ENCODE data around the gene TPGS2.

Gene TPGS2

GRCh38 chr18:36813101-36813775, 15.6 kb downstream of the TPGS2 start:
- no peak for ATAC-seq
- TF ChIP-seq ZNF8 (CRISPR knock-in tag; IDR thresholded peaks at IDR 0.05): no peak
- TF ChIP-seq, protein P1, sequence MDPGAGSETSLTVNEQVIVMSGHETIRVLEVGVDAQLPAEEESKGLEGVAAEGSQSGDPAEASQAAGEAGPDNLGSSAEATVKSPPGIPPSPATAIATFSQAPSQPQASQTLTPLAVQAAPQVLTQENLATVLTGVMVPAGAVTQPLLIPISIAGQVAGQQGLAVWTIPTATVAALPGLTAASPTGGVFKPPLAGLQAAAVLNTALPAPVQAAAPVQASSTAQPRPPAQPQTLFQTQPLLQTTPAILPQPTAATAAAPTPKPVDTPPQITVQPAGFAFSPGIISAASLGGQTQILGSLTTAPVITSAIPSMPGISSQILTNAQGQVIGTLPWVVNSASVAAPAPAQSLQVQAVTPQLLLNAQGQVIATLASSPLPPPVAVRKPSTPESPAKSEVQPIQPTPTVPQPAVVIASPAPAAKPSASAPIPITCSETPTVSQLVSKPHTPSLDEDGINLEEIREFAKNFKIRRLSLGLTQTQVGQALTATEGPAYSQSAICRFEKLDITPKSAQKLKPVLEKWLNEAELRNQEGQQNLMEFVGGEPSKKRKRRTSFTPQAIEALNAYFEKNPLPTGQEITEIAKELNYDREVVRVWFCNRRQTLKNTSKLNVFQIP (CRISPR knock-in tag; IDR thresholded peaks at IDR 0.05; ENCODE audit: borderline replicate concordance, low read depth): no peak
- no peak for TF ChIP-seq RARB (CRISPR knock-in tag; IDR thresholded peaks at IDR 0.05)
- TF ChIP-seq CSRNP3 (CRISPR knock-in tag; IDR thresholded peaks at IDR 0.05): no peak
- no peak for TF ChIP-seq TCF4 (CRISPR knock-in tag; IDR thresholded peaks at IDR 0.05; ENCODE audit: borderline replicate concordance)
- TF ChIP-seq OSR1 (CRISPR knock-in tag; IDR thresholded peaks at IDR 0.05): no peak
- TF ChIP-seq TOX (CRISPR knock-in tag; IDR thresholded peaks at IDR 0.05; ENCODE audit: borderline replicate concordance): no peak
- no peak for TF ChIP-seq ZNF70 (CRISPR knock-in tag; IDR thresholded peaks at IDR 0.05)
- TF ChIP-seq PPARA (CRISPR knock-in tag; IDR thresholded peaks at IDR 0.05; ENCODE audit: borderline replicate concordance): no peak
- TF ChIP-seq PATZ1 (CRISPR knock-in tag; IDR thresholded peaks at IDR 0.05; ENCODE audit: borderline replicate concordance): no peak
- no peak for TF ChIP-seq ARNTL (CRISPR knock-in tag; IDR thresholded peaks at IDR 0.05; ENCODE audit: borderline replicate concordance, low read depth)
- no peak for TF ChIP-seq CREB5 (CRISPR knock-in tag; IDR thresholded peaks at IDR 0.05; ENCODE audit: low read depth)
- TF ChIP-seq SNAI2 (CRISPR knock-in tag; IDR thresholded peaks at IDR 0.05): no peak
- no peak for TF ChIP-seq ZNF565 (CRISPR knock-in tag; conservative IDR thresholded peaks at IDR 0.05; ENCODE audit: low read depth)
- no peak for TF ChIP-seq ESRRG (CRISPR knock-in tag; IDR thresholded peaks at IDR 0.05)
- no peak for TF ChIP-seq ZFP3 (CRISPR knock-in tag; IDR thresholded peaks at IDR 0.05)
- TF ChIP-seq ZFP30 (CRISPR knock-in tag; IDR thresholded peaks at IDR 0.05): no peak
- no peak for TF ChIP-seq CSDC2 (CRISPR knock-in tag; IDR thresholded peaks at IDR 0.05)
- TF ChIP-seq ISL1 (CRISPR knock-in tag; IDR thresholded peaks at IDR 0.05): no peak

- ATAC-seq: no peak
- TF ChIP-seq TOX (CRISPR knock-in tag; IDR thresholded peaks at IDR 0.05; ENCODE audit: borderline replicate concordance) (no peak), CREB5 (CRISPR knock-in tag; IDR thresholded peaks at IDR 0.05; ENCODE audit: low read depth) (no peak), ESRRG (CRISPR knock-in tag; IDR thresholded peaks at IDR 0.05) (no peak), ZNF8 (CRISPR knock-in tag; IDR thresholded peaks at IDR 0.05) (no peak), CSRNP3 (CRISPR knock-in tag; IDR thresholded peaks at IDR 0.05) (no peak), ISL1 (CRISPR knock-in tag; IDR thresholded peaks at IDR 0.05) (no peak), ZFP30 (CRISPR knock-in tag; IDR thresholded peaks at IDR 0.05) (no peak), ARNTL (CRISPR knock-in tag; IDR thresholded peaks at IDR 0.05; ENCODE audit: borderline replicate concordance, low read depth) (no peak), CSDC2 (CRISPR knock-in tag; IDR thresholded peaks at IDR 0.05) (no peak), SNAI2 (CRISPR knock-in tag; IDR thresholded peaks at IDR 0.05) (no peak), ZNF70 (CRISPR knock-in tag; IDR thresholded peaks at IDR 0.05) (no peak), ZFP3 (CRISPR knock-in tag; IDR thresholded peaks at IDR 0.05) (no peak), TCF4 (CRISPR knock-in tag; IDR thresholded peaks at IDR 0.05; ENCODE audit: borderline replicate concordance) (no peak), OSR1 (CRISPR knock-in tag; IDR thresholded peaks at IDR 0.05) (no peak), TSHZ2 (CRISPR knock-in tag; IDR thresholded peaks at IDR 0.05) (no peak), ZC3H10 (CRISPR knock-in tag; IDR thresholded peaks at IDR 0.05) (no peak), BACH2 (CRISPR knock-in tag; IDR thresholded peaks at IDR 0.05; ENCODE audit: borderline replicate concordance) (no peak), GLIS3 (CRISPR knock-in tag; IDR thresholded peaks at IDR 0.05) (no peak)
- TF ChIP-seq, protein P1 (CRISPR knock-in tag; IDR thresholded peaks at IDR 0.05; ENCODE audit: borderline replicate concordance, low read depth): no peak
Observed at GRCh38 chr18:36812678-36813077, 16.1 kb downstream of the TPGS2 start.

All from SK-N-SH treated with all-trans-retinoic acid at 6 μM for 48 hours (cell line).